HG02943 (cell line): ENCODE data around the gene PBLD.
"Not testable (repeated sequence)": the region's sequence is repeated elsewhere in the genome, so short reads cannot be mapped to it uniquely, and the experiment has no call there.

Experiments
- ATAC-seq: cut with Tn5 transposase; IDR thresholded peaks from one replicate; pipeline ENCODE4 v1.9.1; 2021; ENCODE audit warnings: mild to moderate bottlenecking, low read depth, moderate library complexity; ENCODE audit not compliant: unreplicated experiment

Gene PBLD

DNA sequence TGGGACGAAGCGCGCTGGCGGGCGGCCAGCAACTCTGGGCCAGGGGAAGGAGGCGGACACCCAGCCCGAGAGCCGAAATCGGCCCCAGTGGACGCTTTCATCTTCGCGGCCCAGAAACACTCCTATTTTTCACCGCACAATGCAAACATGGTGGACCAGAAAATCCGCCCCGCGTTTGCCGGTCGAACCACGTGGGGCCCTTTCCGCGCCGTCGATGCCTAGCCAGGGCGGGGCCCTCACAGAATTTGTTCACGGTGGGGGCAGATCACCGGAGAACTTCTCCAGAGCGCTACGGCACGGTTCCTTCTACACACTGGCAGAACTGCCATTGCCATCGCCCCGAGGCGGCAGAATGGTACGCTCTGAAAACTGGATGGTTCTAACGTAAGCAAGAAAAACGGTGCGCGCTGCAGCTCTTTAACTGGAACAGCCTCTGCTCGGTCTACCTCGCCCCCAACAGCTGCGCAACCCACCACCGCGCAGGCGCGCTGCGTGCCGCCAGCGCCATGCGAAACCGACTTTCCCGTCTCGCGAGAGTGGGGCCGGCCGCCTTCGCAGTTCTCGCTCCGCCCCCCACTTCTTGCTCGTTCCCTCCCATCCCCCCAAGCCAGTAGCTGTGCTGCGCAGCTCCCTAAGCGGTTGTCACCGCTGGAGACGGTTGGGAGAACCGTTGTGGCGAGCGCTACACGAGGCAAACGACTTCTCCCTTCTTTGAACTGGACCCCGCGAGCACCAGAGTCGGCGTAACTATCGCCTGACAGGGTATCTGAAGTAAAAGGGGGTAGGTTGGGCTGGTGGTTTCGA lies 1.1 kb downstream of the PBLD start, which contains the start of gene HNRNPH3:
Gene HNRNPH3, plus strand, starts transcription at position 610 of the 804 bp plus-strand sequence. CDS start 5,158 bp downstream, outside the sequence.
- ATAC-seq, result peak; percentile 85

DNA sequence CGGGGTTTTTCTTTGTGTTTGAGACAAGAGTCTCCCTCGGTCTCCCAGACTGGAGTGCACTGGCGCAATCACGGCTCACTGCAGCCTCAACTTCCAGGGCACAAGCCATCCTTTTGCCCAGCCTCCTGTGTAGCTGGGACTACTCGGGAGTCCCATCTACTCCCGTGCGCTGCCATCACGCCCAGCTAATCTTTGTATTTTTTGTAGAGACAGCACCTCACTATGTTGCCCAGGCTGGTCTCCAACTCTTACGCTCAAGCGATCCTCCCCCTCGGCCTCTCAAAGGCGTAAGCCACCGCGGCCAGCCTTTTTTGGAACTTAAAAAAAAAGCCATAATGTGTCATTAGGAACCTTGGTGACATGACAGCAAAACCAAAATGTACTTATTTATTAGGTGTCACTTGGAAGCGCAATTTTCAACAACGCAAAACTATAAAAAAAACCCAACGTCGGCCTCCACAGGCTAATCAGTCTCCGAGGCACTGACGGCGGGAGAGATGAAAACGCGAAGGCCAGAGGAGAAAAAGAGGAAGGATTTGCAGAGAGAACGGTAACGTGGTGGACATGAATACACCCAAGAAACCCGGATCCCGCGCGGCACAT lies 1.8 kb downstream of the PBLD start:
- no peak for ATAC-seq

DNA sequence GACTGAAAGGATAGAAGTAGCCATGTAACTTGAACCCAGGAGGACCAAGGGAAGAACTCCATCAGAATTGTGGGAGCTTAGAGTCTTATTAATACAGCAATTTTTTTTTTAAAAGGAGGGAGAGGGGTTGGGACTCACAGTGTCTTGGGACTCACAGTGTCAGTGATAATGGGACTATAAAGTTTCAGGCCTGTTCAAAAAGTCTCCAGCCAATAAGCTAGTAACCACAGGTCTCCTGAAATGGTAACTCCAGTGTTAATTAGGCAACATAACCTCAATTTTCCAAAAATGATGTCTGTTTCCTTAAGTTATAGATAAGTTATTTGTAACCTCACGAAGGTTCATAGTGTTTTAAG lies 3.2 kb downstream of the PBLD start:
- no peak for ATAC-seq

DNA sequence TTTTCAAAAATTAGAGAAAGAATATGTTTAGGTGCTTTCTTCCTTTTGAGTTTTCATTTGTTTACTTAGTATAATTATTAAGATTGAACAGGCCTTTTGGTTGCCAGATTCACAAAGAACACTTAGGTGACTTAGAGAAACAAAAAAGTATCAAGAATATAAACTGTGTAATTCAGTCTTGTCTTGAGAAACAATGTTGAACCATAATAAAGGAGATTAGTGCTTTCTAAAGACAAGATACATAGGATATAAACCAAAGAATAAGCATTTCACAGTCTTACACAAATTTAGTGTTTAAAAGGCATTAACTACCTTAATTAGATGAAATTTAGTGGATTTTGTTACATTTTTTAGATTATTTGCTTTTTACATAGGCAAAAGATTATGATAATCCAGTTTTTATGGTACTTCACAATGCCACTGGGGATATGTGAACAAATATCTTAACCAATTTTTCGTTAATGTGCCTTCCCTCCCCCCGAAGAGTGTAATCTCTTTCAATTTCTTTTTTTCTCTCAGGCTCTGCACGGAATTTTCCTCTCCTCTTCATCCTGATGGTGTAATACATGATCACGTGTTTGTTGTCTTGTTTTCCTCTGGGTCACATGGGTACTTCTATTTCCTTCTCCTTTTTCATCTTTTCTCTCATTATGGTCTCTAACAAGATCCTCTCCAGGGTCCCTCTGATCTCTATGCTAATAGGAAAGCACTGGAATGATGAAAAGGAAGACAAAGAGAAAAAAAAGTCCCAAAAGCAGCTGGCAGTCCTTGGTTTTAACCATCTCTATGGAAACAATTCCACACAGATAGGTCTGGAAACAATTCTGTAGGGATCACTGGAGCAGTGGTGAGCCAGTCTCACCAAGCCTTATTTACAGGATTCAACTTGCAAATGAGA lies 4.6 kb downstream of the PBLD start:
- ATAC-seq, result no peak

DNA sequence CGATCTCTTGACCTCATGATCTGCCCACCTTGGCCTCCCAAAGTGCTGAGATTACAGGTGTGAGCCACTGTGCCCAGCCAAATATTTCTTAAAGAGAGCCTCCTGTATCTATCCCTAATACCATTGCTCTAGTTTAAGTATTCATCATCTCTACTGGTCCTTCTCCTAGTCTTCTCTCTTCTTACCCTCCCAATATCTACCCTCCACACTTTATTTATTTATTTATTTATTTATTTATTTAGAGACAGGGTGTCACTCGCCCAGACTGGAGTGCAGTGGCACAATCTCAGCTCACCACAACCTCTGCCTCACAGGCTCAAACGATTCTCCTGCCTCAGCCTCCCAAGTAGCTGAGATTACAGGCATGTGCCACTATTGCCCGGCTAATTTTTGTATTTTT lies 8.3 kb downstream of the PBLD start:
- ATAC-seq, result not testable (repeated sequence)

GRCh38 chr10:68318331-68319059 lies 14.2 kb downstream of the PBLD start:
- no peak for ATAC-seq

DNA sequence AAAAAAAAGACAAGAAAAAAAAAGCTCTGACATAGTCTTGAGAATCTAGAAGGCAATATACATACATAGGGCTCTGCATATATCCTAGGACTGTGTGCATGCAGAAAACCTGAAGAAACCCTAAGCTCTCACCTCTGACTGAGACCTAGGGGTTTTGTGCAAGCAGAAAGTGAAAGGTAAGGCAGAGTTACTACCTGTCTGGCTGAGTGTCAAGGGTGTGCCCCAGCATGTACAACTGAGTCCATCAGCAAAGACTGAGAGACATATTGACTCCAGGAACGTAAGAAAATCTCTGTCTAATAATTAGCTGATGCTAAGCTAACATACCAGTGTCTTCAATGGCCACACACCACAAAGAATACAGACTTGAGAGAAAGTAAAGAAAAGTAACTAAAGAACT lies 17.1 kb downstream of the PBLD start:
- ATAC-seq, result no peak

DNA sequence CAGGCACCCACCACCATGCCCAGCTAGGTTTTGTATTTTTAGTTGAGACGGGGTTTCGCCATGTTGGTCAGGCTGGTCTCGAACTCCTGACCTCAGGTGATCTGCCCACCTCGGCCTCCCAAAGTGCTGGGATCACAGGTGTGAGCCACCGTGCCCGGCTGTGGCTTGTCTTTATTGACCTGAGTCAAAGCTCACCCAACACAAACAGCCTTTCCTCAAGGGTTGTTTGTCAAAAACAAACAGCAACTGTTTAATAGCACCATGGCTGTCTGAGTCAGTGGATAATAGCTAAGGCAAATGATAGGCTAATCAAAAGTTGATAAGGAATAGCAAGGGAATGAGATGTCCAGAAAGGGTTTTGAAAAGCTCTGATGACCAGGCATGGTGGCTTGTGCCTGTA lies 17.8 kb downstream of the PBLD start:
- ATAC-seq, result not testable (repeated sequence)

- ATAC-seq, result no peak
Measured at GRCh38 chr10:68310531-68310930, 22.2 kb downstream of the PBLD start.

GRCh38 chr10:68305854-68306253 lies 26.9 kb downstream of the PBLD start:
- ATAC-seq, result no peak

GRCh38 chr10:68303849-68304412 lies 28.8 kb downstream of the PBLD start:
- ATAC-seq, result no peak

GRCh38 chr10:68302871-68303270 lies 29.9 kb downstream of the PBLD start:
- no peak for ATAC-seq

DNA sequence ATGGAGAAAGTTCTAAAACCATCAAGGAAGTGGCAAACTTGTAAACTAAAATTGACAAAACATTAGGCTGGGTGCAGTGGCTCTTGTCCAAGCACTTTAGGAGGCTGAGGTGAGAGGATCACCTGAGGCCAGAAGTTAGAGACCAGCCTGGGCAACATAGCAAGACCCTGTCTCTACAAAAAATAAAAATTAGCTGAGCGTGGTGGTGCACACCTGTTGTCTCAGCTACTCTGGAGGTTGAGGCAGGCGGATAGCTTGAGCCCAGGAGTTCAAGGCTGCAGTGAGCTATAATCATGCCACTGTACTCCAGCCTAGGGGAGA lies 30.3 kb downstream of the PBLD start:
- no peak for ATAC-seq

DNA sequence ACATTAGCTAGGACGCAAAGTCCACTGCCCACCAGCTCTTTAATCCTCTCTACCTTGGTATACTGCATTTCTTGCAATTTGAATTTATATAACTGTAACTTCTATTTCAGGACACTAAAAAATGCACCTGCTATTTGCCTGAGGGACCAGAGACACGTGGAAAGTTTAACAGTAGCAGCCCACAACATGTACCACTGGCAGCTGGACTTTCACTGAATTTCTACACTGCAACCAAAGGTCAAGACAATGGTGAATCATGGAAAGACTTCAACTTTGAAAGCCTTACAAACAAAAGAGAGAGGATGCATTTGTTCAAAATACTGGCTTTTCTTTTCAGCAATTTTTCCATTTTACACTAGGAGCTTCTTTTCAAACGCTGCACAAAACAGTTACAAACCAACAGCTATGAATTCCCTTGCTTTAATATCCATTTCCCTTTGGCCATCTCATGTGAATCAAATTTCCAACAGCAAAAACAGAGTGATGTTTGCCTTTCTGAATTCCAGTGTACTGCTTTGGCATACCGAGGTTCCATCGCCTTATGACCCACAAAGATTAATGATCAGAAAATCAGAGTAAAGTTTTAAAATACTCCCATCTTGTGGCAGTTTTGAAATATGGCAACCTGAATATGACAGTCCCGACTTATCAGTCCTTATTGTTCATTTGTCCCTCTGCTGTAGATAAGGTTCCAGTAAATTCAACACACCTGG lies 30.8 kb downstream of the PBLD start:
- no peak for ATAC-seq

- ATAC-seq, result no peak
Measured at GRCh38 chr10:68301301-68301700, 31.4 kb downstream of the PBLD start.

DNA sequence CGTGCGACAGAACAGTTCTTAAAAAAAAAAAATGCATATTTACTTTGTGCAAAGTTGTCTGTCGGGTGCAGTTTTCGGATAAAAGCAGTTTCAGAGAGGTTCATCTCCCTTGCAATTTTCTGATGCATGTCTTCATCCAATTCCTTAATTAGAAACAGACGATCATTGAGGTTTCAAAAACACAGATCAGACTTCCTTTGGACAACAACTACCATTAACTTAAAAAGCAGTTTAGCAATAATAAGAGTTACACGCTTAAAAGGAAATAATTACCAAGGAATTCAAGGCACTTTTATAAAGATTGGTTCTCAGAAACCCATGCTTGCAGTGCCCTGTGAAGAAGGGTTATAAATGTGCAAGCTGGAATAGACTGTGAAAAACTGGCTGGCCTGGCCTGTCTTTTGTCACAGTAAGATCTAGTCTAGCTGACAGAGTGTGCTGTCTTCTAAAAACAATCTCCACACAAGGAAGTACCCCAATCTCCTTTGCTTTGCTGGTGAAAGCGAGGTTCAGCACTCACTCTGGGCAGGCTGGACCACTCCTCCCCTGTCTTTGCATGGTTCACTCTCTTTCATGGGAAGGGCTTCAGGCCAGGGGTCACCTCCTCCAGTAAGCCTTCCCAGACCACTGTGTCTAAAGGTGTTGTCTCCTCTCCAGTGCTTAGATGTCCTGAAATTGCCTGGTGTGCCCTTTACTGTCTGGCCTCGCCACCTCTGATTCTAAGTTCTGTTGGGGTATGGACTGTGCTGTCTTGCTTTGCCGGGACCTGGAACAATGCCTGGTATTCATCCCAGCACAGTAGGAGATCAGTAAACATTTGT lies 35.7 kb downstream of the PBLD start:
- ATAC-seq, result no peak

GRCh38 chr10:68290736-68291135 lies 42.0 kb downstream of the PBLD start:
- no peak for ATAC-seq

DNA sequence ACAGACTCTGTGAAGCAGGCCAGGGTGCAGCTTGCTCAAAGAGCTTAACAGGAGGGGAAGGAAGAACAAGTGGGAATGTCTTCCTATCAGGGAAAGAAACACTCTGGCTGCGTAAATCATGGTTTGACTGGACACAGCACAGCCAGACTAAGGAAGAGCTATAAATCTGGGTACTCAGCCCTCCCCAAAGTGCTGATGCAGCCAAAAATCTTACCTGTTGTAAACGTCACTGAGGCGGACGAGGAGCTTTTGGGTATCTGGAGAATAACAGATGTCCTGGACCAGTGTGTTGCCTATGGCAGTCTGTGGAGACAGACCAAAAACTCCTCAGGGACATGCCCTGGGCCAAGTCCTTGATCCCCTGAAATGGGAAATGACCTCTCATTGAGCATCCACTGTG lies 44.0 kb downstream of the PBLD start:
- no peak for ATAC-seq
